Vagina (tissue), 2 donors: ENCODE results near the gene PIKFYVE.

Experiments
- CTCF ChIP-seq, 3 experiments: fragments of 450-650 bp in 2 of 3; fragments of 200-600 bp in 1 of 3; sonication (generic) in 1 of 3; IDR thresholded peaks; one replicate each; pipeline ENCODE4 v1.5.1; 2017 to 2019; ENCODE audit warnings: antibody characterized with exemption in 3 of 3, mild to moderate bottlenecking in 2 of 3, moderate library complexity in 2 of 3
- POLR2A ChIP-seq, 2 donors: fragments of 450-650 bp; IDR thresholded peaks; one replicate each; pipeline ENCODE4 v1.6.1; 2017; ENCODE audit warnings: antibody characterized with exemption in 2 of 2, mild to moderate bottlenecking in 2 of 2, moderate library complexity in 2 of 2
- POLR2AphosphoS5 ChIP-seq, 2 donors: sonication (generic); formaldehyde crosslinking; IDR thresholded peaks; one replicate each; pipeline ENCODE4 v1.9.0; 2017; ENCODE audit warnings: antibody characterized with exemption in 2 of 2, mild to moderate bottlenecking in 2 of 2, low read depth in 1 of 2; ENCODE audit not compliant: insufficient read depth in 1 of 2

GRCh38 chr2:208268156-208268952 is 2.3 kb downstream of the PIKFYVE start:
- no peak for TF ChIP-seq POLR2AphosphoS5 (IDR thresholded peaks at IDR 0.05; ENCODE audit: insufficient read depth in 1 of 2, low read depth in 1 of 2)
- TF ChIP-seq CTCF (IDR thresholded peaks at IDR 0.05): no peak
- TF ChIP-seq POLR2A (IDR thresholded peaks at IDR 0.05): no peak
